VCaP (cell line): ENCODE data around the gene NEO1.

Source experiments
- H3K27ac ChIP-seq: fragments of 450-650 bp; 2 replicates; pipeline ENCODE4 v1.5.1; 2017
- CTCF ChIP-seq: fragments of 450-650 bp; conservative IDR thresholded peaks from 2 replicates; pipeline ENCODE4 v1.5.1; 2017; ENCODE audit warnings: mild to moderate bottlenecking, moderate library complexity

NEO1 gene

GRCh38 chr15:73019601-73020146, 32.6 kb upstream of the NEO1 start:
- no peak overlapping the region for H3K27ac ChIP-seq
- TF ChIP-seq CTCF, result no peak

DNA sequence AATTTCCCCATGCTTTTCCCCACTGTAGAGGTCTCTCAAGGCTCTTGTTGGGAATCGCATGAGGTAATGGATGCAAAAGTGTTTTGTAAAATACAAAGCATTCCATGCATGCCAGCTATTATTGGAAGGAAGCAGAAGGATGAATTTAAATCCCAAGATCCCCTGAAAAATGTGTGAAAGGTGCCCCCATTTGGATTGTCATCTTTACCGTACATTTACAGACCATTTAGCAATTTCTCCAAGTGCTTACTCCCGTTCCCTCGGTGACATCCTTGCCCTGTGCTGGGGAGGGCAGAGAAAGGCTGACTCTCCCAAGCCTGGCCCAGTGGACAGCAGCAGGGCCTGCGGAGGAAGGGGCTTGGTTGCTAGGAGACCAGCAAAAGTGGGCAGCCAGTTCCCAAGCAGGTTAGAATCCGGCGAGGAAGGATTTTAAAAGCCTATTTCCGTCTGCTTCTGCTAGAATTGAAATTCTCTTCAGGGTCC, 31.1 kb upstream of the NEO1 start:
- H3K27ac ChIP-seq, result no peak overlapping the region
- no peak for TF ChIP-seq CTCF

- no peak overlapping the region for H3K27ac ChIP-seq
- no peak for TF ChIP-seq CTCF
Observed at GRCh38 chr15:73022161-73022560, 30.1 kb upstream of the NEO1 start.

GRCh38 chr15:73023071-73023470, 29.2 kb upstream of the NEO1 start:
- no peak for TF ChIP-seq CTCF
- H3K27ac ChIP-seq, result no peak overlapping the region

DNA sequence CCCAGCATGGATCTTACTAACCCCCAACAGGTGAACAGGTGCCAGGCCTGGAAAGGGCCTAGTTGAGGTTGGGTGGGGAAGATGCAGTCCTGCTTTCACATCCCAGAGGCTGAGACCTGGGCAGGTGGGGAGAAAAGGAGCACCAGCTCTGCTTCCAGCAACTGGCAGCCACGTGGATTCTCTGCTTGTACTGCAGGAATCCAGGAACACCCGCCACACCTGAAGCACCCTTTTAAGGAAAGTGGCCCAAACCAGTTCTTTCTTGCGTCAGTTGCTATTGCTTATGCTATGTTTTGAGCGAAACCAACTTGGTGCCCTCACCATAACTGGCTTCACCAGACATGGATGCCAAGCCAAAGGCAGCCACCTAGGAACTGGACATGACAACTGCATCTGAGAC, 28.1 kb upstream of the NEO1 start:
- H3K27ac ChIP-seq, result no peak overlapping the region
- TF ChIP-seq CTCF, result no peak

DNA sequence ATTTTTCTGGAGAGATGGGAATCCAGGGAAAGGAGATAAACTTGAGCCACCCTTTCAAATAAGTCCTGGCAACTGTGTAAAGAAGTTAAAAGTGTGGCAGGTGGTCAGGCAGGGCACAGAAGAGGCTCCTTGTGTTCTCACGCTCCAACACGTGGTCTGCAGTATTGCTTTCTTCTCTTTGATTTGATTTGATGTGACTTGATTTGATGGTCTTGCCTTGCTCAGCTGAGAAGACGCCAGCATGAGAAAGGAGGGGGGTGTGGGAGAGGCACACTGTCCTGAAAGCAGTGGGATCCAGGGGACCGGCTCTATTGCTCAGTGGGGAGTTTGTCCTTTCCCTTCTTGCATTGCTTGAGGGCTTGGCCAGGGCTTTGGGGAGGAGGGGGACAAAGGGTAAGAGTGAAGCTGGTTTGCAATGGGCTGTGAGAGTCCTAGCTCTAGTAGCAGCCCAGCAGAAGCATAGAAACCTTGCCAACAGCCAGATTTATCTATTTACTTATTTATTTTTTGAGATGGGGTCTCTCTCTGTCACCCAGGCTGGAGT, 25.7 kb upstream of the NEO1 start:
- no peak for TF ChIP-seq CTCF

GRCh38 chr15:73028031-73028430, 24.2 kb upstream of the NEO1 start:
- H3K27ac ChIP-seq, result no peak overlapping the region
- no peak for TF ChIP-seq CTCF

More for the DNA sequence above, 25.7 kb upstream of the NEO1 start:
- H3K27ac ChIP-seq, result no peak overlapping the region
